ENCODE measurements around the gene TESMIN.

The TESMIN gene

DNA sequence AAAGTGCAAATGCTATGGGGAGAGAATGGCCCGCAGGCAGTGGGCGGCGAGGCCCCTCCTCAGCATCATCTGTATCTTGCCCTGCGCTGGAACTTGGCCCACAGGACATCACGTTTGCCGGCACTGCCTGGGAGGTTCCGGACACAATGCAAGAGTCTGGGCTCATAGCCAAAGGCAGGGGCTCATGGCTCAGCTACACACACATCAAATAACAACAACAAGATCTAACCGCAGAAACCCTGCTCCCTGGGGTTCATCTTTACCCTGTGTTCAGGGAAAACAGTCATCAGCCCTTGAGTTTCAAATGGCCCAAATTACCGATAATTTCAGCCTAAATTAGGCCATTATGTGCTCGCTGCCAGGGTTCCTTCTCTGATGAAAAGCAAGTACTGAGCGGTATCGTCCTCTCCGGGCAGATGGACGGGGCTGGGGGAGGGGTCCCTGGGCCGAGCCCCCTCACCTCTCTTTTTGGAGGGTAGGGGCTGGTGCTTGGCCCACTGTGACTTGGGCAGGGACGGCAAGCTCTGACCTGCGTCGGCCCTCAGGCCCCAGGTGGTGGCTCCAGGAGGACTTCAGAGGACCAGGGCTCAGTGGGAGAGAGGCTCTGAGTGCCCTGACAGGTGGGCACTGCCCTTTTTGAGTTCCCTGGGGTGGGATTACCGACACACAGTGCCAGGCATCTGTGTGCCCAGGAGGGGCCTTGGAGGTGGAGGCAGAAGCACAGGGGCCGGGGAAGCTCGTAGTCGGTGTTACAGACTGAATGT, 92.0 kb downstream of the TESMIN start:
- peak; percentile 64 for DNase-seq (ENCODE audit: low read depth)

DNA sequence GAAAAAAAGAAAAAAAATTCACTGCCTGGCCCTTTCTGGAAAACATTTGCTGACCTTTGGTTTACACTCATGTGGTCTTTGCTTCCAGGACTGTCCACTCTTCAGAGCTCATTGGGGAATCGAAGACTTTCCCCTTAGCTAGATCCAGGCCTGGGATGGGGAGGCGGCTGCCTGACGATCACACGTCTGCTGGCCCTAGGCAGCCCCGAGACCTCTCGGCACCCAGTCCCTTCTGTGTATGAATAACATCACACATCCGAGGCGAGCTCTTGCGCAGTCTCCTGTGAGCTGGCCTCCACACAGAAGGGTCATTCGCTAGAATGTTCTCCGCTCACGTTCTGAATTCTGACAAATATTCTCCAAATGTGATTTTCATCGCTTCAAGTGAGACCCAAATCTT, 92.7 kb downstream of the TESMIN start:
- no peak for DNase-seq (ENCODE audit: low read depth)

DNA sequence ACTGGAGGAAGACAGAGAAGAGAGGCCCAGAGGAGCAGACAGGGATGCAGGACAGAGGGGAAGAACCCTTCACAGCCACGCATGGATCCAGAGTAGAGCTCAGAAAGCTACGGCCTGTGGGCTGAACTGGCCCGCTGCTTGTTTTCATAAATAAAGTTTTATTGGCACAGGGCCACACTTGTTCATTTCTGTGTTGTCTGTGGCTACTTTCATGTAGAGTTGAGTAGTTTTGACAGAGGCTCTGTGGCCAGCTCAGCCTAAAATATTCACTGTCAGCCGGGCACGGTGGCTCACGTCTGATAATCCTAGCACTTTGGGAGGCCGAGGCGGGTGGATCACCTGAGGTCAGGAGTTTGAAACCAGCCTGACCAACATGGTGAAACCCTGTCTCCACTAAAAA, 93.2 kb downstream of the TESMIN start:
- no peak for DNase-seq (ENCODE audit: low read depth)

Data from HS-5 (cell line).